Adipocyte (in vitro differentiated cells): Measurements from ENCODE around the gene ACP4.

Experiments used
- DNase-seq: peaks from one replicate; pipeline ENCODE4 v3.0.0-alpha.2; 2015; ENCODE audit warnings: low read depth
- H3K27me3 ChIP-seq: replicated peaks from 2 replicates; pipeline ENCODE4 v1.7.0; 2013; ENCODE audit warnings: mild to moderate bottlenecking, low read length, moderate library complexity; ENCODE audit not compliant: control insufficient read depth, insufficient read depth
- H3K36me3 ChIP-seq: 2 replicates; pipeline ENCODE4 v1.7.0; 2013; ENCODE audit warnings: low read length, mild to moderate bottlenecking, moderate library complexity; ENCODE audit not compliant: control insufficient read depth, insufficient read depth, severe bottlenecking
- H3K4me1 ChIP-seq: 2 replicates; pipeline ENCODE4 v1.7.0; 2013; ENCODE audit warnings: mild to moderate bottlenecking, low read length, moderate library complexity; ENCODE audit not compliant: control insufficient read depth, insufficient read depth
- H3K4me3 ChIP-seq: 2 replicates; pipeline ENCODE4 v1.7.0; 2013; ENCODE audit warnings: mild to moderate bottlenecking, low read length, moderate library complexity
- H3K9ac ChIP-seq: 2 replicates; pipeline ENCODE4 v1.7.0; 2013; ENCODE audit warnings: mild to moderate bottlenecking, low read length, moderate library complexity
- H3K9me3 ChIP-seq: 2 replicates; pipeline ENCODE4 v1.7.0; 2013; ENCODE audit warnings: mild to moderate bottlenecking, low read length, moderate library complexity; ENCODE audit not compliant: control insufficient read depth

The ACP4 gene

DNA sequence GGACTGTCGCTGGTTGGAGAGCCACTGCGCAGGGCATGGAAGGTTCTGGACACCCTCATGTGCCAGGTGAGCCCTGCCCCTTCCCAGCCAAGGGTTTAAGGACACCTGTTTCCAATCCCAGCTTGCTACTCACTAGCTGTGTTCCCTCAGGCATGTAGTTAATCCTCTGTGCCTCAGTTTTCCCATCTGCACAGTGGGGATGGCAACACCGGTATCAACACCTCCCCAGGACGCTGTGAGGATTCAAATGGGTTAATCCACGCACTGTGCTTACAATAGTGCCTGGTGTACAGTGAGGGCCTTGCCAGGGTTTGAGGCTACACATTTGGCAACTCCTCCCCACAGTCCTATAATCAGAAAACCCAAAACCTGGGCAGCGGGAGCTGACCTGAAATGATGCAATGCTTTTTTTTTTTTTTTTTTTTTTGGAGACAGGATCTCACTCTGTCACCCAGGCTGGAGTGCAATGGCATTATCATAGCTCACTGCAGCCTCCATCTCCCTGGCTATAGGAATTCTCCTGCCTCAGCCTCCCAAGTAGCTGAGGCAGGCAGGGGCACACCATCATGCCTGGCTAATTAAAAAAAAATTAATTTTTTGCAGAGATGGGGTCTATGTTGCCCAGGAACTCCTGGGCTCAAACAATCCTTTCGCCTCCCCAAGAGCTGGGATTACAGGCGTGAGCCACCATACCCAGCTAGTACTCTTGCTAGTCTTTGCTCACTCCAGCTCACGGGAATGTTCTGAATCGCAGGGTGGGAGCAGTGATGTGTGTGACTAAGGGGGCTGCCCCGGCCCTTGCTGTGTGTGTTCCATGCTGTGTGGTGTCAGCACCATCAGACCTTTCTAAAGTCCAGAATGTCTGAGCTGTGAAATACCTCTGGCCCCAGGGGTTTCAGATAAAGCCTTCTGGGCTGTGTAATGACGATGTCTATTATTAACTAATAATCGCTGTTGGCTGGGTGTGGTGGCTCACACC is 2.3 kb downstream of the ACP4 start:
- Histone ChIP-seq H3K9me3 (no peaks in the 10 kb centered on the region), H3K4me3 (no peak overlapping the region), H3K9ac (no peak overlapping the region), H3K36me3 (peaks cover 7% of the 10 kb centered on the region), H3K4me1 (no peaks in the 10 kb centered on the region), H3K27me3 (no peaks in the 10 kb centered on the region)
- DNase-seq = no peak

DNA sequence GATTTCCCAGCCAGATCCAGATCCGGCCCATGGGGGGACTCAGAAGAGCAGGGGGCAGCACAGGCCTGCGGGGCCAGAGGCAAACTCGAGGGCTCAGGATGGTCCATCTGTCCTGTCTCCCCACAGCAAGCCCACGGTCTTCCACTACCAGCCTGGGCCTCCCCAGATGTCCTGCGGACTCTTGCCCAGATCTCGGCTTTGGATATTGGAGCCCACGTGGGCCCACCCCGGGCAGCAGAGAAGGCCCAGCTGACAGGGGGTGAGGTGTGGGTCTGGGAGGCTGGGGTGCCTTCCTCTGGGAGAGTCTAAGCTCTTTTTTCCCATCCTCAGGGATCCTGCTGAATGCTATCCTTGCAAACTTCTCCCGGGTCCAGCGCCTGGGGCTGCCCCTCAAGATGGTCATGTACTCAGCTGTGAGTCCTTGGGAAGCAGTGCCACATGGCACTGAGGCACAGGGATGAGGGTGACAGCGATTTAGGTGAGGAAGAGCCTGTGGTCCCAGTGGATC is 3.4 kb downstream of the ACP4 start:
- H3K27me3 ChIP-seq = no peaks in the 10 kb centered on the region
- peaks cover 17% of the 10 kb centered on the region for H3K36me3 ChIP-seq
- H3K4me3 ChIP-seq = no peak overlapping the region
- H3K9ac ChIP-seq = no peak overlapping the region
- no peaks in the 10 kb centered on the region for H3K9me3 ChIP-seq
- no peaks in the 10 kb centered on the region for H3K4me1 ChIP-seq
- no peak for DNase-seq

DNA sequence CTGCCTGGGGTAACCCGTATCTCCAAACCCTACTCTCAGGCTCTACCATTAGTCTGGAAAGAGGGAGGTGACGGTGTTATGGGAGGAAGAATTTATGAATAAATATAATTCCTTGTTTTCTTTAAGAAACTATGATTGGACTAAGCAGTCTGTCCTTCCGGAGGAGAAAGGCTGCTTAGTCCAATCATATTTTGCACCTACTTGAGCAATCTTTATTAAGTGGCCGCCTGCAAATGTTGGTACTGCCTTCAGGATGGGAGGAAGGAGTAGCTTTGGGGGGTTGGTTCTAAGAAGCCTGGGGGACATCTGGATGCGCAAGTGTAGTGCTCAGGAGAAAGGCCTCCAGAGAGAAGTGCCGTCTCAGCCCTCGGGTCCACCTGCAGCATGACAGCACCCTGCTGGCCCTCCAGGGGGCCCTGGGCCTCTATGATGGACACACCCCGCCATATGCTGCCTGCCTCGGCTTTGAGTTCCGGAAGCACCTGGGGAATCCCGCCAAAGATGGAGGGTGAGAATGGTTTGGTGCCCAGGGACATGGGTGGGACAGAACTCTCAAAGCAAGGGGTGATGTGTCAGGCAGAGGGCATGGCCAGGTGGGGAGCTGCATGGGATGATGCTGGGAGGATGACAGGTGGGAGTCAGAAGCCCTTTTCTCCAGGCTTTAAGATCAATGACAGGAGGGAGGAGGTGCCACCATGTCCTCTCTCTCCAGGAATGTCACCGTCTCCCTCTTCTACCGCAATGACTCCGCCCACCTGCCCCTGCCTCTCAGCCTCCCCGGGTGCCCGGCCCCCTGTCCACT is 4.1 kb downstream of the ACP4 start:
- Histone ChIP-seq H3K9me3 (no peaks in the 10 kb centered on the region), H3K36me3 (peaks cover 21% of the 10 kb centered on the region)

DNA sequence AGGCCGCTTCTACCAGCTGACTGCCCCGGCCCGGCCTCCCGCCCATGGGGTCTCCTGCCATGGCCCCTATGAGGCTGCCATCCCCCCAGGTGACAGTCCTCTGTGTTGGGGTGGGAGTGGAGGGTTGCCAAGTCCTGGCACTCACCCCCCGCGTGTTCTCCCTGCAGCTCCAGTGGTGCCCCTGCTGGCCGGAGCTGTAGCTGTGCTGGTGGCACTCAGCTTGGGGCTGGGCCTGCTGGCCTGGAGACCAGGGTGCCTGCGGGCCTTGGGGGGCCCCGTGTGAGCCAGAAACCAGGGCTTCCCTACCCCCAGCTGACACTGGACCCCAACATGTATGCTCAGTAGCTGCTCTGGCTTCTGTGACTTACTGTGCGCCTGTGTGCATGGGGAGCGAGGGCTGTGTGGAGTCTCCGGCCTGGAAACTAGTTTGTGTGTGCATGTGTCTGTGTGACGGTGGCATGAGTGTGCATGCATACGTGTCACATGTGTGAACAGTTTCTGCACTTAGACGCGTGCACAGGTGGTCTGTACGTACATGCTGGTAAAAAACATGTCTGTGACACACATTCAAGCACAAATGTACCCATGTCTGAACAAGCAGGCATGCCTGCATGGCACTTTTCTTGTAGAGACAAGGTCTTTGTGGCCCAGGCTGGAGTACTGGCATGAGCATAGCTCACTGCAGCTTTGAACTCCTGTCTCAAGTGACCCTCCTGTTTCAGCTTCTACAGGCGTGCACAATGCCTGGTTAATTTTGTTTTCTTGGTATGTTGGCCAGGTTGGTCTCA is 4.9 kb downstream of the ACP4 start:
- no peak overlapping the region for H3K9ac ChIP-seq
- H3K4me1 ChIP-seq = no peaks in the 10 kb centered on the region
- no peaks in the 10 kb centered on the region for H3K9me3 ChIP-seq
- no peak overlapping the region for H3K4me3 ChIP-seq
- H3K27me3 ChIP-seq = no peaks in the 10 kb centered on the region
- DNase-seq = no peak
- peaks cover 28% of the 10 kb centered on the region for H3K36me3 ChIP-seq

More for the DNA sequence above, 4.1 kb downstream of the ACP4 start:
- Histone ChIP-seq H3K4me3 (no peak overlapping the region), H3K9ac (no peak overlapping the region), H3K27me3 (no peaks in the 10 kb centered on the region), H3K4me1 (no peaks in the 10 kb centered on the region)
- no peak for DNase-seq

DNA sequence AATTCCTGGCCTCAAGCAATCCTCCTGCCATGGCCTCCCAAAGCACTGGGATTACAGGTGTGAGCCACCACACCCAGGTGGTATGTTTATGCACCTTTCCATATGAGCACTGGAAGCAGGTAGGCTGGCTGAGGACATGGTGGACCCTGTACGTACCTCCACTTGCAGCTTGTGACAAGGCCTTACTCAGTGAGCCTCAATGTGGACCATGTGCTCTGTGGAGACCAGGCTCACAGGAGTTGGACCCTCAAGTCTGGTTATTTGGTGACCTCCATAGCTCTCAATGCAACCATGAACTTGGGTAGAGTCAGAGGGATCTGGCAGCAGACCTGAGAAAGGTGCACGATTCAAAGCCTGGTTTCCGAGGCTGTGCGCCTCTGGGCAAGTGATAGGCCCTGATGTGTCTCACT is 5.5 kb downstream of the ACP4 start:
- H3K36me3 ChIP-seq = peaks cover 28% of the 10 kb centered on the region
- H3K27me3 ChIP-seq = no peaks in the 10 kb centered on the region
- no peaks in the 10 kb centered on the region for H3K9me3 ChIP-seq
- H3K9ac ChIP-seq = no peak overlapping the region
- H3K4me1 ChIP-seq = no peaks in the 10 kb centered on the region
- no peak overlapping the region for H3K4me3 ChIP-seq
- no peak for DNase-seq

DNA sequence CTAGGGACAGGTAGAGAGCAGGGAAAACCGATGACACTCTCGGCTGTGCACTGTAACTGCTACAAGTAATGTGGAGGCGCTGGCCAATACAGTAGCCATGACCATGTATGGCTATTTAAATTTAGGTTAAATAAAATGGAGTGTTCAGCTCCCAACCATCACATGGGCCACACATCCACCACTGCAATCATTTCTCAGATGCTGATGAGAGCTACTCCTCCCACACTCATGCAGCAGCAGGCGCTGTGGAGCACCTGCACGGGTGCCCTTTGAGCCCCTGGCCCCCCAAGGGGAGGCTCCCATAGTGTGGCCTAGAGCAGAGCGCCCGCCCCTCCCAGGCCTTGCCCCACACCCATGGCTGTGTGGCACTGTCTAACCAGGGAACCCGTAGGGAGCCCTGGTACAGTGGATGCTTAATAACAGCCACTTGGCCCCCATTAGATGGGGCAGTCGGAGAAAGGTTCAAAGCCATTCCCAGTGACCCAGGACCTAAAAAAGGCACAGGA is 6.0 kb downstream of the ACP4 start:
- H3K9ac ChIP-seq = no peak overlapping the region
- no peak overlapping the region for H3K4me3 ChIP-seq
- no peaks in the 10 kb centered on the region for H3K4me1 ChIP-seq
- H3K27me3 ChIP-seq = no peaks in the 10 kb centered on the region
- no peak for DNase-seq
- H3K9me3 ChIP-seq = no peaks in the 10 kb centered on the region
- H3K36me3 ChIP-seq = peaks cover 33% of the 10 kb centered on the region

DNA sequence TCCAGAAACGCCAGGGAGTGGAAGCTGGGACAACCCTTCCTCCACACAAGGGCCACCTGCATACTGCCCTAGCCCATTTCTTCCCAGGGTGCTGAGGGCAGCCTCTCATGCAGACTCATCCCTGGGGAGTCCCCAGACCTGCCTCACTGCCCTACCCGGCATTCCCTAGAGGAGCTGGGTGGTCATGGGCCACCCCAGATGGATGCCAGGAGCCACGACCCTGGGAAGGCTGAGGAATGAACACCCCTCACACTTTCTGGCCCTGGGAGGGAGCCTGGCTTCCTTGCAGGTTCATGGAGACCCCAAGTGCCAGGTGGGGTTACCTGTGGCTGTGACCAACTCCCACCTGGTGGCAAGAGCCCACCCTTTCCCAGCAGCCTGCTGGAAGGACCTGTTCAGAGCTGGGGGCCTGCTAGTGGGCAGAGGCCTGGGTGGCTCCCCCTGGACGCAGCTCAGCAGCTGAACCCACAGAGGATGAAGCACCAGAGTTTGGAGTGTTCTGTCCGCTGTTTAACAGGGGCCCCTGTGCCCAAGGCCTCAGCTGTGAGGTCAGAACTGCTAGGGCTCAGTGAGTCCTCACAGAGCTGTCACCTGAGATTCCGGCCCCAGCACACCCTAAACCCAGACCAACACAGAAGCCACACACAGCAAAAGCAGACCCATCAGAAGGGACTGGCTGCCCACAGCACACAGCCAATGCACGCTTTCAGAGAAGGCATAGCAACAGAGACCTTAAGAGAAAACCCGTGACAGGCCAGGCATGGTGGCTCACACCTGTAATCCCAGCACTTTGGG is 6.6 kb downstream of the ACP4 start:
- DNase-seq = no peak
- Histone ChIP-seq H3K9me3 (no peaks in the 10 kb centered on the region), H3K36me3 (peaks cover 36% of the 10 kb centered on the region), H3K27me3 (no peaks in the 10 kb centered on the region), H3K4me3 (no peak overlapping the region), H3K4me1 (no peaks in the 10 kb centered on the region), H3K9ac (no peak overlapping the region)

DNA sequence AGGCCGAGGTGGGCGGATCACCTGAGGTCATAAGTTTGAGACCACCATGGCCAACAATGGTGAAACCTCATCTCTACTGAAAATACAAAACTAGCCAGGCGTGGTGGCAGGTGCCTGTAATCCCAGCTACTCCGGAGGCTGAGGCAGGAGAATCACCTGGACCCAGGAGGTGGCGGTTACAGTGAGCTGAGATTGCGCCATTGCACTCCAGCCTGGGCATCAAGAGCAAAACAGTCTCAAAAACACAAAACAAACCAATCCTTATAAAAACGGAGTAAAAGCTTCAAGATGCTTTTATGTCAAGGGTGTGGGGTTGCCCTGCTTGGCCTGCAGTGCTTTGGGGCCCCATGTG is 7.2 kb downstream of the ACP4 start:
- no peak overlapping the region for H3K4me3 ChIP-seq
- no peaks in the 10 kb centered on the region for H3K27me3 ChIP-seq
- H3K9ac ChIP-seq = no peak overlapping the region
- H3K4me1 ChIP-seq = peaks cover 1% of the 10 kb centered on the region
- no peak for DNase-seq
- peaks cover 39% of the 10 kb centered on the region for H3K36me3 ChIP-seq
- H3K9me3 ChIP-seq = no peaks in the 10 kb centered on the region

DNA sequence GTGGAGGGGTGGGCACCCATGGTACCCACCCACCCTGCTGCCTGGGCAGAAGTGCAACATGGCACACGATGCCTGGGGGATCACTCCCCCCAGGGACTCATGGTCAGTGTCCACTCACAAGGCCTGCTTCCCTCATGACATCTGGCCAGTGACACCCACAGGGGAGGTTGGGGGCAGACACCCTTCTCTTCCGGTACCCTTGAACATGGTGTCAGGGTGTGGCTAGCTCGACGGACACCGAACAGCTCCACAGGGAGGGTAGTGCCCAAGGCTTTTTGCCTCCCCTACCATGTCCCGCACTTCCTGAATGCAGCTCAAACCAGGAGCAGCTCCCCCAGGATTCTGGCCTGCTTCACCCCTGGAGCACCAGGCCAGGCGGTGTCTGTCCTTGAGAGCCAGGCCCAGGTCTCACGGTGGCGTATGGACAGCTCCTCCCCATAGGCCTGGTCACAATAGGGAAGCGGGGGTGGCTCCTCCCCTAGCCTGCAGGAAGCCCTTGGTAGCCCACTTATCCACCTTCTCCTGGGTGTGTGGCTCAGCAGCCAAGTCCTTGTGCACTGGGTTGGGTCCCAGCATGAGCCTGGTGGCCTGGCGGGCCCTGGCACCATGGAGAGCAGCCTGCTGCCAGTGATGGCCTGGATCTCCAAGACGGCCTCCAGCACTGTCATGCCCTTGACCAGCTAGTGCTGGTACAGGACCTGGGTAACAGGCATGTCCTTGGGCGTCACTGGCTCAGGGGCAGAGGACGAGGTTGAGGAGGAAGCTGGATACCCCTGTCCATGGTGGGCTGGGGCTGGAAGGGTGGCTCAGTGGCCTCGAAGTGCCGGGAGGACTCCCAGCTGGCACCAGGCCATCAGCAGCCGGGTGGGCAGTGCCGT is 7.8 kb downstream of the ACP4 start:
- peaks cover 7% of the 10 kb centered on the region for H3K4me1 ChIP-seq
- DNase-seq = no peak
- no peaks in the 10 kb centered on the region for H3K27me3 ChIP-seq
- peaks cover 39% of the 10 kb centered on the region for H3K36me3 ChIP-seq
- no peaks in the 10 kb centered on the region for H3K9me3 ChIP-seq
- no peak overlapping the region for H3K9ac ChIP-seq
- no peak overlapping the region for H3K4me3 ChIP-seq
